ENCODE results near the gene BPGM. TPM values are rescaled to one million over a fixed set of nuclear protein-coding genes. Genes with fewer than 3 reads are reported as not detected.

BPGM gene
- total RNA-seq, 1 experiment from 2014 or later, result 8.0 TPM

DNA sequence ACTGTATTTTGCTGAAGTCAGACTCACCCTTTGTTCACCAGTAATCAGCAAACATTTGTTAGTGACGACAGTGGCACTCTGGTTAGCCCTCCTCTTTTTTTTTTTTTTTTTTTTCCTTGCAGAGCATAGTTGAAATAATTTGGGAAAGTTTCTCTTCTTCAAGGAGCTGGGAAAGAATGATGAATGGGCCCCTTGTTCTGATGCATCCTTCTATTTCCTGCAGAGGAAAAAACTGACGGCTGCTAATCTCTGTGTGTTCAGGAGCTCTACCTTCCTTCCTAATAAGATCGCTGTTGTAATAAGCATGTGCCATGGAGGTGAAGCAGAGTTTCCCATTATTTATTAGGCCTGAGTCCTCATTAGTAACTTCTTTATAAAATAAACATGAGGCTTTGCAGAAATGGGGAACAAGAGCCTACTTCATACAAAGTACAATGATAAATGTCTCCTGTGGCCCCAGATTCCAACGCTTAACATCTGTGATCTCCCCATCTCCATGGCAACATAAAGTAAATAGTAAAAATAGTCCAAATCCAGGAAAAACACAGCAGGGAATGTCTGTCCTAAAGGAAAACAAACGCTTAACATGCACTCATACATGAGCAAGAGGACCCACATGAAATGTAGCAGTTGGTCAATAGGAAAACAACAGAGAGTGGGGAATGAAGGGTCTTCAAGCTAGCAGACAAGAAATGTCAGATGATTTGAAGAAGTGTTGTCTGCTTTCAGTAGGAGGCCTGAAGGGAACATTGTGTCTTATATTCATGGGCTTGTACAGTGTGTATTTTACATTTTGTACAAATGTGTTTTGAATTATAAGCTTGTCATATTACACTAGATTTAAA lies 73.7 kb downstream of the BPGM start:
- DNase-seq (ENCODE audit: low spot score), result no peak

DNA sequence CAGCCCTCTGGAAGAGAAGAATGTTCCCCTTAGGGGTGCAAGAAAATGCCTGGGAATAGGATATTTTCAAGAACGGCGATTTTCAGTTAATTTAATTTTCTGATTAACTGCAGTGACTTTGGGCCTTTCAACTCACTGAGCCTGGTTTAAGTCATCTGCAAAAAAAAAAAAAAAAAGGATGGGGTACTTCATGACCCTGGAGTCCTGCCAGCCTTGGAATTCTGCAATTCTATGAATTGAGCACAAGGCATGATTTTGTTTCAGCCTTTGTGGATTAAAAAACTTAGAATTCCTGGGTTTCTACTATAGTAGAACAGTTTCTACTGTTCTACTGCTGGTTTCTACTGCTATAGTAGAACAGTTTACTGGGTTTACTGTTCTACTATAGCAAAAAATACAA lies 74.5 kb downstream of the BPGM start:
- DNase-seq (ENCODE audit: low spot score), result no peak

DNA sequence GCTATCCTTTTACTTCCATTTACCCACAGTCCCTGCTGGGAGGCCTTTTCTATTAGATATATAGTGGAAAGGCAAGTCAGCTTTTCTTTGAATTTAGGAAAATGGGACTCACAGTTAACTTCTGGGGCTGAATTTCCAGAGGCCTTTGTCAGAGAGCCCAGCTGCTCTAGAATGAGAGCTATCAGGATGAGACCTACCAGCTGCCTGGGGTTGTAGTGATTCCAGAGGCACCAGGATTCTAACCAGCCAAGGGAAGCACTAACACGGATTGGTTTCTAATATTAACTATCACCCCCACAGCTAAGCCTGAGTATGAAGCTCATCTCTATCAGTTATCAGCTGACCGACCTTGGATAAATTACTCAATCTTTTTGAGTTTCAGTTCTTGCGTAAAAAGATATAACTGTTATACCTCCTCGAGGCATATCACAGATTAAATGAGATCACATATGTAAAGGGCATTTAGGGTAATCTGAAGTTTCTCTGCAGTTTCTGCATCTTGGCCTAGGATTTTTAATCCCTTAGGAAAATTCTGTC lies 76.2 kb downstream of the BPGM start:
- no peak for DNase-seq (ENCODE audit: low spot score)

DNA sequence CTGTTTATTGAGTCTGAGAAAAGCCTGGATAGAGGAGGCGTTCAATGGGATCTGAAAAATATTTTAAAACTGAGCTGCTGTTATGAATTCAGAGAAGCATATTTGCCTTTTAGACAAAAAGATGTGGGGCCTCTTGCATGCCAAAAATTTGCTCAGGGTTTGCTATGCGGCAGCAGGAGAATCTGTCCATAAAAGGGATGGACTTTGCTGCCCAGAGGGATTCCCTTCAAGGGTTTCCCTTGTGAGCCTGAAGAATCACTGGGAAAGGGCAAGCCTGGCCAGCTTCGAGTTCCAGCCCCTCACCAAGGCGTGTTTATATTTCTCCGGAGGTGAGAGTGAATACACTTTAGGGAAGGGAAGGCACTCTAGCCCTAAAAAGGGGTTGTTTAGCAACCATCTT lies 77.2 kb downstream of the BPGM start:
- DNase-seq (ENCODE audit: low spot score), result no peak

DNA sequence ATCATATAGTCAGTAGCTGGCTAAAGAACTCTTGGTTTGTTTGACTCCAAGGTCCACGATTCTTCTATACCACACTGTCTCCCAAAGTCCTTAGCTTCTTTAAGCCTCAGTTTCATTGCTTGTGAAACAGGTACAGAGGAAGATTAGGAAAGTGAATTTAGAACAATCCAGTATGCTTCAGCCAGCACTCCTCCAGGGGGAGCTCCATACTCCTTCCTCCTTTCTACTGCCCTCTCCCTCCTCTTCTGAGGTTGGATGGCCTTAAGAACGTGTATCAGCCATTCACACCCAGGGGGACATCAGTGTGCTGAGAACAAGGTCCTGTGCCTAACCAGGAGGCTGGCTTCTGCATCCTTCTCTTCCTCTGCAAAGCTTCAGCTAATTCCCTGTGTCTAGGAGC lies 78.0 kb downstream of the BPGM start:
- DNase-seq (ENCODE audit: low spot score), result peak; percentile 55

DNA sequence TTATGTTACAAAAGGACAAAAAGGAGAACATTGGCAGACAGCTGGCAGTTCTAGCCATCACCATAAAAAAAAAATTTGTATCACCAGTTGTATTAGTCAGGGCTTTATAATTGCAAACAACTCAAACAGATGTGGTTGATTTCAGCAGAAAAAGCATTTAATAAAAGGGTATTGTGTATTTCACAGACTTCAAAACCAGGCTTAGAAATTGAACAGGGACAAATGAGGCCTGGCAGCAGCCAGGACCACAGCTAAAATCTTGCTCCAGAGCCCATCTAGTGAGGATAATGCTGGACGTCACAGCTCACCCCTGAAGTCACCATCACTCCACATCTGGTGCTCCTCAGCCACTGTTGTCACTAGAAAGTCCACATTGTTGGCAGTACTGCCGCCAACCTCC lies 79.9 kb downstream of the BPGM start:
- DNase-seq (ENCODE audit: low spot score), result no peak

DNA sequence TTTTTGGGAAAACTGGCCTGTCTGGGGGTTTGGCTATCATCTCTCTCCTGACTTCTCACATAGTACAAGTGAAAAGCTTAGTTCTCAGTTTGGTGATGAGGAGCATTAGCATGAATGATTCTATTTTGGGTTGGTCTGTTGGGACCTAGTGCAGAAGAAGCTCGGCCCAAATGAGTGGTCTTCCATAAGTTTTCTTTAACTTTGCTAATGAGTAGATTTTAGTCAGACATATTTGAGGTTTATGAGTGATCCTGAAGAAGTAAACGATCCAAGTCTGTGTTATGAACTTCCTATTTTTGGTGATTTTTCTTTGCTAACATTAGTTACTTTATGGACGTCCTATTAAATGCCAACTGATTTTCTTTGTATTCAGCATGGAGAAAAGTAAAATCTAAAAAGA lies 81.1 kb downstream of the BPGM start:
- DNase-seq (ENCODE audit: low spot score), result no peak

Other genes starting within 250 kb of the BPGM start
- not detected in 2 replicates for gene AKR1B1, start 187.8 kb upstream of the BPGM start, total RNA-seq (2014; rRNA removed; shearing (Covaris generic))
- 79.8 and 96.7 TPM in 2 replicates for gene AKR1B10, start 119.3 kb upstream of the BPGM start, total RNA-seq (2014; rRNA removed; shearing (Covaris generic))
- not detected in 2 replicates for gene AKR1B15, start 97.7 kb upstream of the BPGM start, total RNA-seq (2014; rRNA removed; shearing (Covaris generic))
- 0.10 TPM in 1 of 2 replicates, not detected in the other for gene CALD1, start 132.8 kb downstream of the BPGM start, total RNA-seq (2014; rRNA removed; shearing (Covaris generic))

All from HT-29 (cell line).